HG03135 (cell line): ENCODE data around the gene RABGGTA.
A peak's percentile ranks its signal among the peaks of the same experiment; 100 is the strongest.

Experiments used
- ATAC-seq: cut with Tn5 transposase; IDR thresholded peaks from one replicate; pipeline ENCODE4 v1.9.1; 2021; ENCODE audit warnings: mild to moderate bottlenecking, moderate library complexity; ENCODE audit not compliant: unreplicated experiment

The RABGGTA gene

DNA sequence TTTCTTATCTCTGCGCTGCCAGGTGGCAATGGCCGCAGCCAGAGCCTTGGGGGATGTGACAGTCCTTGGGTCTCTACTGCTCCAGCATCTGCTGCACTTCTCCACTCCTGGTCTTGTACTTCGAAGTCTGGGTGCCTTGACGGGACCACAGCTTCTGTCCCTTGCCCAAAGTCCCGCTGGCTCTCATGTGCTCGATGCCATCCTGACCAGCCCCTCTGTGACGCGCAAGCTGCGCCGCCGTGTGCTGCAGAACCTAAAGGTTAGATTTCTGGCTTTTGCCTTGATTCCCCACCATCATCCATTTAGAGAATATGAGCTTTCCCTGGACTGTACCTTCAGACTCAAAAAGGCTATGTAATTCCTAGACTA is 32.6 kb upstream of the RABGGTA start:
- no peak for ATAC-seq

- no peak for ATAC-seq
Observed at GRCh38 chr14:24300326-24300980, 29.1 kb upstream of the RABGGTA start.

DNA sequence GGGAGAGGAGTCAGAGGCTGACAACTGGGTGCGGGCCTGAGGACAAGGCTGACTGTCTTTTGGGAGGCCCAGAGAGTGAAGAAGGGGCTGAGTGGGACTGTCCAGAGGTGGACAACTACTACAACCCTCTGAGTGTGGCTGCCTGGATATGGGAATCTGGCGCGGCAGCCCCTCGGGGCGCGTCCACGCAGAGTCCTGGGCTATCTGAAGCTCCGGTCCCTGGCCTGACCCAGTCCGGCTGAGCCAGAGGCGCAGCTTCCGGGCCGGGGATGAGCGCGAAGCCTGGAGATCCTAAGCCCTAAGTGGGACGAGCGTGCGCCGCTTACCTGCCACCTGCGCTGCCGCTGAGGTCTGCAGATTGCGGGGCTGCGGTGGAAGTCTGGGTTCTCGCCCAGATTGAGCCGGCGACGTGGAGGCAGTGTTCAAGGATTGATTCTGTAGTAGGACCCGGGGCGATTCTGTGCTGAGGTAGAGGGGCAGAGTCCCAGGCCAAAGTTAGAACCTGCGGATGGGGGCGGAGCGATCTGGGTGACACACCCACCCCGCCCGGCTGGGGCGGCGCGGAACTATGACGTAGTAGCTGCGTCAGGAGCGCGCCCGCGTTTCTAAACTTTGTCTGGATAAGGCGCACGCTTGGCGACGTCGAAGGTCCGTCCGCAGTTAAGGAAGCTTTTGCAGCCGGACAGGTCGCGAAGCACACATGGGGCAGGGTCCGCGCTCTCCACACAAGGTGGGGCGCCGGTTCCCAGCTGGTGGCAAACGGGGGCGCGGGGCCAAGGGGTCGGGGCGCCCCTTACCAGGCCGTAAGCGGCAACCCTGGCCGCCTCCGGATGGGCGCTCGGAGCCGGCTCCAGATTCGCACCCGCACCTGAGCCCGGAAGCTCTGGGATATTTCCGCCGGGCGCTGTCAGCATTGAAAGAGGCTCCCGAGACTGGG is 28.1 kb upstream of the RABGGTA start, which contains the start of the genes DHRS1 and NOP9:
Gene DHRS1 (minus strand): TSS at position 526 of the 937 bp plus-strand sequence. CDS start 674 bp downstream, outside the sequence.
Gene NOP9 (plus strand): TSS at position 596 of the 937 bp plus-strand sequence. CDS start 105 bp downstream, at position 701.
- ATAC-seq = peak; percentile 62

DNA sequence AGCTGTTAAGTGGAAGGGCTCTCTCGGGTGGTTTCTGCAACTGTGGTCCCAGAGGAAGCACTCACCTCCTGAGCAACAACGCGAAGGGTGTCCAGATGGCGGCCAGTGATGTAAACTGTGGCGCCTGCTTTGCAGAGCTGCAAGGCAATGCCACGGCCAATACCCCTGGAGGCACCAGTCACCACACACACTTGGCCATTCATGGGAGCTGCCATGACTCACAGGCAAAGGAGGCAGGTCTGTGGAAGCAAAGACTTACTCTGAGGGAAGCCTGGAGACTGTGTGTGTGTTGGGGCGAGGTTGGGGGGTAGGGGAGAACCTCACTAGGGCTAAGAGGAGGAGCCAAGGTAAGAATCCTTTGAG is 27.5 kb upstream of the RABGGTA start:
- no peak for ATAC-seq

DNA sequence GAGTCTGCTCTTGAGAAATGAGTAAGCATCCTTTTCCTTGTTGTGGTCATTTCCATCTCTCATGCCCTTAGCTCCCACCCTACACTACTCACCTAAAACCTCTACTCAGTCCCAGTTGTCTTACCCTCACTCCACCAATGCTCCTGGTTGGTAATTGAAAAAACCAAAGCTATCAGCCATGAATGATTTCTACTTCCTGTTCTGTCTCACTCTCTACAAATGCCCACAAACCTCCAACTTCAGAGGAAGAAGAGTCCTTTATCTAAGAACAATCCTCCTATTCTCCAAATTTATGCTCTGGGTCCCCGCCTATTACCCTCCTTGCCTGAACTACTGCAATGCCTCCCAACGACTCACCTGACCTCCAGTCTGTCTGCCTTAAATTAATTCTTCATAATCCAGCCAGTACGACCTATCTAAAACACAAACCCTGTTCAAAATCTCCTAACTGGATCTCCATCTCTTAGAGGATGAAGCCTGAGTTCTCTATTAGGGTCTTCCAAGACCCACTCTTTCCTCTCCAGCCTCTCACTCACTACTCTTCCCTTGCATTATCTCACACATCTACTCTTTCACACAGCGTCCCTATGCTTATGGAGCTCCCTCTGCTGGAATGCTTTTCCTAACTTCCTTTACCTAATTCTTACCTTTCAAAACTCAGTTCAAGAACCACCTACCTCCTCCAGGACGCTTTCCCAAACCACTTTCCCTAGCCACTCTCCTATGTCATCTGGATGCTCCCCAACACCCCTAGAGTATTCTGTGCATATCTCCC is 26.0 kb upstream of the RABGGTA start:
- peak; percentile 13 for ATAC-seq

DNA sequence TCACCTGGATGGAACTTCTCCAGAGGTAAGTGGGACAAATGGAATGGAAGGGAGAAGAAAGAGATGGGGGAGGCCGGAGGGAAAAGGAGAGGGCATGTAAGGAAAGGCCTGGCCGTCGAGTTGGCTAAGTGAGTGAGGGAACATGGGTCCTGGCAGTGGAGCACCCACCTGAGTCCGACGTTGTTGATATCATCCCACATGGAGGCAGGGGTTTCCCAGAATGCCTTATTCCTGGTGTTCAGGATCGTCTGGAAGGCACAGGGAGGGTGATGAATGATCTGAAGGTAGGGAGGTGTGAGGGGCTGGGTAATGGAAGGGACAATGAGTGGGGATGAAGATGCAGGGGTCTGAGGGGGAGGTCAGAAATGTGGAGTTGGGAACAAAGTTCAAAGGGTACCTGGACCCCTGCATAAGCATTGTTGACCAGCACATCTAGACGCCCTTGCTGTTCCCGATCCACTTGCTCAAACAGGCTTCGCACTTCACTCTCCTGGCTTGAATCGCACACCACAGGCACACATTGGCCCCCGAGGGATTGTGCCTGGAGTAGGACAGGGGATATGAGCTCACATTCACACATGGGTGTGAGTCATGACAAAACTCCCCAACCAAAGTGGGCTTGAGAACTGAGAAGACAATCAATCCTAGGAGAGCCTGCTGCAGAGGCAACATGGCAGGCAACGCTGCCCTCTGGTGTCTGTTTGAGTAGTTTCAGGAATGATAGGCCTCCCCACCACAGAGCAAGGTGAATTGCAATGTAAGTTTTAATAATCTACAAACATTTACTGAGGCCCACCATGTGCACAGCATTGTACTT is 25.2 kb upstream of the RABGGTA start:
- peak; percentile 50 for ATAC-seq

DNA sequence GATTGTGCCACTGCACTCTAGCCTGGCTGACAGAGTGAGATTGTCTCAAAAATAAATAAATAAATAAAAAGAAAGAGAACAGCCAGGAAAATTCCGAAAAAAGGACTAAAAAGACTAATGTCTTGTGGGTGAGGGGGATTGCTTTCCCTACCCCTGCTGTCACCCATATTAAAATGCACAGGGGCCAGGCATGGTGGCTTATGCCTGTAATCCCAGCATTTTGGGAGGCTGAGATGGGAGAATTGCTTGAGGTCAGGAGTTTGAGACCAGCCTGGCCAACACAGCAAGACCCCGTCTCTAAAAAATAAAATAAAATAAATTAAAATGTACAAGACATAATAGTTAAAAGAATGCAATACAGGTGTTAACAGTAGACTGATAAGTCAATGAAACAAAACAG is 22.1 kb upstream of the RABGGTA start:
- no peak for ATAC-seq

DNA sequence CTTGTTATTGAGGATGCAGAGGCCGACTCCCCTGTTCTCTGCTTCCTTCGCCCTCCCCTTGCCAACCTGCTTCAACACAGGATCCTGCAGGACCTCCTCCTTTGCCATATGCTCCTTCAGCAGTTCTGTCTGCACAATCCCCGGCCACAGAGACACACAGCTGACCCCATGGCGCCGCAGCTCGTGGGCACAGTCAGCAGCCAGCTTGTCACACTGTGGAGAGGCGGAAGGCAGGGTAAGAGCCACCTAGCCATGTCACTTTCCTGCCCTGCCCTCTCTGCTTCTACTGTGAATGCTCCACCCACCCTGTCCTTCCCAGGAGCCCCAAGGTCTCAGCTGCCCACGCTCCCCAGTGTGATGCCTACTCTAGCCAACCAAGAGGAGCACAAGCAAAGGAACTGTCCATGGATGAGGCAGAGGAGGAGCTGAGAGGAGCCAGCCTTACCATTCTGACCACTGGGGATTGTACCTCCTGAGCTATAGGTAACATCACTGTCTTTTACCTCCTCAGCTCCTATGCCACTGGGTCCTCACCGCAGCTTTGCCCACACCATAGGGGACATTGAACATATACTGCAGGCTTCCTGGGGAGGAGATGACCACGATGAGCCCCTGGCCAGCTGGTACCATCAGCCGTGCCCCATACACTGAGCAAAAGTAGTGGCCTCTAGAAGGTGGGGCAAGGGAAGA is 20.9 kb upstream of the RABGGTA start:
- no peak for ATAC-seq

- no peak for ATAC-seq
Observed at GRCh38 chr14:24291446-24292117, 20.2 kb upstream of the RABGGTA start.

DNA sequence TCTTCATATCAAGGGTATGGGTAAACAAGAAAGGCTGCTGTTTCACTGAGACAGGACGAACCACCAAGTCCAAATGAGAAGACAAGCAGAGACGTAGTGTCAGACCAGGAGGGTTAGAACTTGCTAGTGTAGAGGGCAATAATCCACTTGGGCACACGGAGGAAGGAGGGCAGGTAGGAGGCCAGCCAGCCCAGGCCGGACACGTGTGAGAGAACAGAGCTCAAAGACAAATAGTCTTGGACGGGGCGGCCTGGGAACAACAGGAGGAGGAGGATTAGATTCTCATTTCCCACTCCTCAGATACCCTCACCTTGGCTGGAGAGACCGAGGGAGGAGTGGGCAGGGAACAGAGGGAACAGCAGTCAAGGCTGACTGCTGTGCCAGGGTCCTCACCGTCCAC is 19.3 kb upstream of the RABGGTA start:
- no peak for ATAC-seq

DNA sequence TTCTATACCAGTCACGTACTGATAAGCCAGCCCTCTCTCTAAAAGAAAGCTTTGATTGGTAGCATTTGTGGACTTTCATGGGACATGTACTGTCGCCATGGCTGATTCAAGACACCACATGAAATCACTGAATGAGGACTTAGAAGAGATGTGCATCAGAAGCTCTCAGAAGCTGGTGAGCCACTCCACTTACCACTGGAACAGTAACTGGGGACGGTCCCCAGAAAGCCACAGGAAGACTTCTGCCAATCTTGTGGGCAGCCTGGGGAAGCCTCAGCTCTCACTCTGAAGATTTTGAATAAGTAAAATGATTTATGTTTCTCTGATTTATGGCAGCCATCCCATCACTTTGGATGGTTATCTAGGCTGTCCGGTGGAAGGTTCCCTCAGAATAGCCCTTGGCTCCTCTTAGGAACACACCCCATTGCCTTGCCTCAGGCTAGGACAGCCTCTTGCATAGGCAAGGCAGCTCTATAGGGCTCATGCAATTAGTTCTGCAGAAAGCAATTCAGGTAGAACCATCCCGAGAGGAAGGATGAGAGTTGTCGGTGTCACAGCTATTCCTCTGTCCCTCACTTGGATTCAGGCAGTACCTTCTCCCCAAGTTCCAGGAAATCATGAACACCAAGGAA is 18.4 kb upstream of the RABGGTA start:
- ATAC-seq = peak; percentile 65

DNA sequence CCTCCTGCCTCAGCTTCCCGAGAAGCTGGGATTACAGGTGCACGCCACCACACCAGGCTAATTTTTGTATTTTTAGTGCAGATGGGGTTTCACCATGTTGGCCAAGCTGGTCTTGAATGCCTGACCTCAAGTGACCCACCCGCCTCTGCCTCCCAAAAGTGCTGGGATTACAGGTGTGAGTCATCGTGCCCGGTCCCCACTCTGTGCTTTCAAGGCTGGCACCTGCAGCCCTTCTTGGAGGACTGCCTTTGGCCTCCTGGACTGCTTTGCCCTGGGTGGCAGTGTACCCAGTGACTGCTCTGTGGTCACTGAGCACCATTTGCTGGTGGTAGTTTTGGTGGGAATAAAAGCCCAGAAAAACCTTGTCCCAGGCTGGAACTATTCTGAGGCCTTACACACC is 15.6 kb upstream of the RABGGTA start:
- ATAC-seq = no peak

DNA sequence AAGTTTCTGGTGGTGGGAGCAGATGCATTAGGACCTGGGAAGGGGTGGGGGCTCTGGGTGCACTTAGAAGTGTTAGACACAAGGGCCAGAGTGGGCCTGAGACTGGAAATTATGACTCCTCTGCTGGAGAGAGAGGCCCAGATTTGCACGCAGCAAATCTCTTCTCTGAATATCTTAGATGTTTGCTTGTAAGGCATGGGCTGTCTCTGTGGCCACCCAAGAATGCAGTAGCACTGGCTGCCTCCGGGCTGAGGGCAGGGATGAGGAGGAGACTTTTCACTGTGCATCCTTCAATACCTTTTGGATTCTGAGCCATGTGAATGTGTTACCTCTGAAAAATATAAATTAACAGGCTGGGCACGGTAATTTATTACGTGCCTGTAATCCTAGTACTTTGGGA is 14.0 kb upstream of the RABGGTA start:
- ATAC-seq = no peak

DNA sequence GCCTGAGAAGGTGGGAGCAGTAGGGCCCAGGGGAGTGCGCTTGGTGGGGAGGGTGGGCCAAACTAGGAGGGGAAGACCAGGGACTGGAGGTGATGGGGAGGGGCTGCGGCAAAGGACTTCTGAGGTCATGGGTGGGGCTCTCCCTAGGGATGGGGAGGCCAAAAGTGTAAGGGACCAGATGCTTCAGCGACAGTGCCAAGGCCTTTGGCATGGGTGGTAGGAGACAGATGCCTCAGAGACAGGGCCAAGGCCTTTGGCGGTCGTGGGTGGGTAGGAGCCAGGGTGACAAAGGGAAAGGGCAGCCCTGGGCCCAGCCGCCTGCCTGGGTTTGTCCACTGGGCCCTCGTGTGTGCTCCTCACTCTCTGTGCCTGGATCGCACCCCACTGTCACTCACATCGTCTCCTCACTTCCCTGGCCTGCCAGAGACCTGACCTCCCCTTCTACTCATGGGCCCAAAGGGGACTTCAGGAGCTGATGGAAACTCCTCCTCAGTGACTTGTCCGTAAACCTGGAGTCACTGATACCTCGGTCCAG is 13.2 kb upstream of the RABGGTA start:
- ATAC-seq = no peak

DNA sequence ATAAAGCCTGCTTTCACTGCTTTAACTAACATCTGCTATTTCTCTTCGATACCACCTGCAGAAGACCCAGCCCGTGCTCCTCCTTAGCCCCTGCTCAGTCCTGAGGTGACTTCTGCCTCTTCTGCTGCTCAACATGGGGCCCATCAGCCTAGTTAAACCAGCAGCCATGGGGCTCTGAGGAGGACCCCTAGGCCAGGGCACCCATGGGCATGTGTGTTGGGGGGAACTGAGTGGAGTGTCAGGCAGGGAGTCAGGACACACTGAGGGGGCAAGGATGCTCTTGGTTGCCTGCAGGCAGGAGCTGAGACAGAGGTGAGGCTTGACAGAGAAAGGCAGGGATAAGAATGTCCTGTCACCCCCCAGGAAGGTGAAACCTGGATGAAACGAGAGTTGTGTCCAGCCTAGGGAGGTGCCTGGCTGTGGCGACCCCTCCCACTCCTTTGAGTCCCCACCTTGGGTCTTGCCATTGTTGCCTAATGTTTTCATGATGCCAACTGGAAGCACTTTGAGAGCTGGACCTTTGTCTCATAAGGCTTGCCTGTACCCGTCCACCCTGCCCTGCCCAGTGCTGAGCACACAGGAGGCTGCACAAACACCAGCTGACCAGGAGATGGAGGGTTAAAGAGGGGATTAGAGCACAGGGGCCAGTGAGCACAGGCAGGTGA is 12.5 kb upstream of the RABGGTA start:
- ATAC-seq = no peak

GRCh38 chr14:24282736-24283135 is 11.3 kb upstream of the RABGGTA start:
- ATAC-seq = no peak

- no peak for ATAC-seq
Observed at GRCh38 chr14:24281636-24282035, 10.2 kb upstream of the RABGGTA start.

DNA sequence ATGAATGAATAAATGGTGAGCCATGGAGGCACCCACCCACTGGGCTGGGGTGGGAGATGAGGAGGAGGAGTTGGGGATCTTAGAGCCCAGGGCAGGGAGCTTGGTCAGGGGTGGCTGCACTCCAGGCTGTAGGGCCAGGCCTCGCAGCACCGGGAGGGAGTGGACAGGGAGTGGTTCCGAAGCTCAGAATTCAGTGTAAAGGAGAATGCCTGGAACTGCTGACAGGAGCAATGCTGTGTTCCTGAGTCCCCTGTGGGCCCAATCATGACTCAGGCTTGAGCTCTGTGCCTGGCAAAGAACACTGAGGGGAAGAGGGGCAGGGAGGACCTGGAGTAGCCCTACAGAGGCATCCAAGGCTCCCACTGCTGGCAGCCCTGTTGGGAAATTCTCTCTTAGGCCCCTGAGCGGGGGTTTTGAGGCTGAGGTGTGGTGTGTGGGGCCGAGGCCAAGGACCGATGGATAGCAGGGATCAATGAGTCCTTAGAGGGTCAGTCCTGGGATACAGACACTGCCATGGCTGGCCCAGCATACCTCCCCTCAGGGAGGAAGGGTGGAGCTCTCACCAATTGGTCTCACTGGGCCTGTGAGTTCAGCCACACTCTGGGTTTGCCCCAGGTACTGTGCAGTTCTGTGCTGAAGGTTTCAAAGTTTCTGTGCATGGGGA is 9.5 kb upstream of the RABGGTA start:
- no peak for ATAC-seq
